HG03571 (cell line): ENCODE measurements around the gene PREP.

Experiments
- ATAC-seq: cut with Tn5 transposase; IDR thresholded peaks from one replicate; pipeline ENCODE4 v1.9.1; 2021; ENCODE audit not compliant: unreplicated experiment

The PREP gene

GRCh38 chr6:105397987-105398386, 4.9 kb downstream of the PREP start:
- no peak for ATAC-seq

- no peak for ATAC-seq
Observed at GRCh38 chr6:105391705-105392104, 11.2 kb downstream of the PREP start.

- no peak for ATAC-seq
Observed at GRCh38 chr6:105389543-105389942, 13.3 kb downstream of the PREP start.

- ATAC-seq, result no peak
Observed at GRCh38 chr6:105388392-105388791, 14.5 kb downstream of the PREP start.

- no peak for ATAC-seq
Observed at GRCh38 chr6:105384004-105384403, 18.9 kb downstream of the PREP start.

GRCh38 chr6:105382958-105383357, 19.9 kb downstream of the PREP start:
- no peak for ATAC-seq

GRCh38 chr6:105382496-105382895, 20.4 kb downstream of the PREP start:
- ATAC-seq, result no peak

GRCh38 chr6:105380634-105381033, 22.2 kb downstream of the PREP start:
- no peak for ATAC-seq

GRCh38 chr6:105375797-105376196, 27.1 kb downstream of the PREP start:
- no peak for ATAC-seq

GRCh38 chr6:105374010-105374420, 28.9 kb downstream of the PREP start:
- no peak for ATAC-seq

GRCh38 chr6:105373481-105373880, 29.4 kb downstream of the PREP start:
- ATAC-seq, result no peak

GRCh38 chr6:105372849-105373182, 30.1 kb downstream of the PREP start:
- ATAC-seq, result no peak

- ATAC-seq, result no peak
Observed at GRCh38 chr6:105372142-105372848, 30.6 kb downstream of the PREP start.

- no peak for ATAC-seq
Observed at GRCh38 chr6:105370351-105370750, 32.5 kb downstream of the PREP start.

GRCh38 chr6:105369145-105369544, 33.7 kb downstream of the PREP start:
- ATAC-seq, result no peak

- no peak for ATAC-seq
Observed at GRCh38 chr6:105364243-105364642, 38.6 kb downstream of the PREP start.

- ATAC-seq, result no peak
Observed at GRCh38 chr6:105363100-105363754, 39.7 kb downstream of the PREP start.

GRCh38 chr6:105359419-105360370, 43.2 kb downstream of the PREP start:
- no peak for ATAC-seq

GRCh38 chr6:105357165-105357564, 45.7 kb downstream of the PREP start:
- no peak for ATAC-seq

- no peak for ATAC-seq
Observed at GRCh38 chr6:105352037-105352617, 50.8 kb downstream of the PREP start.

- ATAC-seq, result no peak
Observed at GRCh38 chr6:105348897-105349296, 54.0 kb downstream of the PREP start.
